ENCODE measurements around the gene C10orf88. TPM values are rescaled to one million over a fixed set of nuclear protein-coding genes. Genes with fewer than 3 reads are reported as not detected.
A peak's percentile ranks its signal among the peaks of the same experiment; 100 is the strongest.

C10orf88 gene
- total and polyA plus RNA-seq, 2 donors from 2014 or later, result 4.3 to 7.6 TPM

- intact Hi-C loops (cut with DNase I), result no loop called here
- H3K27ac ChIP-seq (ENCODE audit: low read depth in 2 of 2, low read length in 2 of 2), result no peak overlapping the region
Observed at GRCh38 chr10:122992031-122992585, 38.1 kb upstream of the C10orf88 start.

DNA sequence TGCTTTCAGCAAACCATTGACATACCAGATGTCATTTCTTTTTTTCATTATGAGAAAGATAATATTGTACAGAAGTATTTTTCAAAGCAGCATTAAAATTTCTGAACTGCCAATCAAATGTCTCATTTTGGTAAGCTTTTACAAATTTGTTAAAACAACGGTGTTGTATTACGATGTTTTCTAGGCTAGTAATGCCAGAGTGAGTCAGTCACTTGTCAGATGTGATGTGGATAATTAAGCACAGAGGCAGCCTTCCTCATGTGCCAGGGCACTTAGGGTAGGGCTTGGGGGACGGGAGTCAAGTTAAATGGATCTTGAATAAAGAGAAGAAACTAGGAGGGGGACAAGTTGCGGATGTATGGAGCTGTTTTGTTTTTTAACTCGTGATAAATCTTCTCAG is 36.3 kb upstream of the C10orf88 start:
- no peak overlapping the region for H3K9ac ChIP-seq (ENCODE audit: low read length in 3 of 3)
- H3K36me3 ChIP-seq (ENCODE audit: control insufficient read depth in 2 of 3, insufficient read depth in 3 of 3, low read length in 3 of 3), result peaks cover 3 to 16% (median 10%) of the 10 kb centered on the region in 3 donors

More at GRCh38 chr10:122992031-122992585, 38.1 kb upstream of the C10orf88 start:
- Histone ChIP-seq H3K9me3 (ENCODE audit: control insufficient read depth in 2 of 3, insufficient read depth in 1 of 3, low read length in 3 of 3) (no peaks in the 10 kb centered on the region), H3K4me3 (ENCODE audit: low read length in 3 of 3) (no peak overlapping the region), H3K4me1 (ENCODE audit: control insufficient read depth in 2 of 3, insufficient read depth in 2 of 3, low read depth in 1 of 3, low read length in 3 of 3) (no peaks in the 10 kb centered on the region), H3K27me3 (ENCODE audit: control insufficient read depth, insufficient read depth, low read length) (no peaks in the 10 kb centered on the region), H3K9ac (ENCODE audit: low read length in 3 of 3) (no peak overlapping the region), H3K36me3 (ENCODE audit: control insufficient read depth in 2 of 3, insufficient read depth in 3 of 3, low read length in 3 of 3) (peaks cover 6 to 21% (median 13%) of the 10 kb centered on the region in 3 donors)
- no peak for DNase-seq
- TF ChIP-seq CTCF (IDR thresholded peaks at IDR 0.05; ENCODE audit: borderline replicate concordance, extremely low read depth, insufficient read depth), result no peak
- FAIRE-seq, result no peak

GRCh38 chr10:122988501-122988900 is 34.5 kb upstream of the C10orf88 start:
- Histone ChIP-seq H3K27ac (ENCODE audit: low read depth in 2 of 2, low read length in 2 of 2) (no peak overlapping the region), H3K9me3 (ENCODE audit: control insufficient read depth in 2 of 3, insufficient read depth in 1 of 3, low read length in 3 of 3) (no peaks in the 10 kb centered on the region), H3K27me3 (ENCODE audit: control insufficient read depth, insufficient read depth, low read length) (no peaks in the 10 kb centered on the region), H3K9ac (ENCODE audit: low read length in 3 of 3) (no peak overlapping the region), H3K4me3 (ENCODE audit: low read length in 3 of 3) (no peak overlapping the region), H3K36me3 (ENCODE audit: control insufficient read depth in 2 of 3, insufficient read depth in 3 of 3, low read length in 3 of 3) (peaks cover 0 to 2% (median 0%) of the 10 kb centered on the region in 3 donors), H3K4me1 (ENCODE audit: control insufficient read depth in 2 of 3, insufficient read depth in 2 of 3, low read depth in 1 of 3, low read length in 3 of 3) (no peaks in the 10 kb centered on the region)
- DNase-seq (no peak), FAIRE-seq (no peak)
- no peak for TF ChIP-seq CTCF (IDR thresholded peaks at IDR 0.05; ENCODE audit: borderline replicate concordance, extremely low read depth, insufficient read depth)
- intact Hi-C loops (cut with DNase I), result no loop called here

More for the DNA sequence above, 36.3 kb upstream of the C10orf88 start:
- no peaks in the 10 kb centered on the region for H3K27me3 ChIP-seq (ENCODE audit: control insufficient read depth, insufficient read depth, low read length)
- intact Hi-C loops (cut with DNase I), result no loop called here
- TF ChIP-seq CTCF (IDR thresholded peaks at IDR 0.05; ENCODE audit: borderline replicate concordance, extremely low read depth, insufficient read depth), result no peak
- H3K4me1 ChIP-seq (ENCODE audit: control insufficient read depth in 2 of 3, insufficient read depth in 2 of 3, low read depth in 1 of 3, low read length in 3 of 3), result no peaks in the 10 kb centered on the region
- H3K4me3 ChIP-seq (ENCODE audit: low read length in 3 of 3), result no peak overlapping the region
- H3K9me3 ChIP-seq (ENCODE audit: control insufficient read depth in 2 of 3, insufficient read depth in 1 of 3, low read length in 3 of 3), result no peaks in the 10 kb centered on the region
- FAIRE-seq, result no peak
- DNase-seq, result peak in 1 of 5 donors; percentile 9
- H3K27ac ChIP-seq (ENCODE audit: low read depth in 2 of 2, low read length in 2 of 2), result no peak overlapping the region

DNA sequence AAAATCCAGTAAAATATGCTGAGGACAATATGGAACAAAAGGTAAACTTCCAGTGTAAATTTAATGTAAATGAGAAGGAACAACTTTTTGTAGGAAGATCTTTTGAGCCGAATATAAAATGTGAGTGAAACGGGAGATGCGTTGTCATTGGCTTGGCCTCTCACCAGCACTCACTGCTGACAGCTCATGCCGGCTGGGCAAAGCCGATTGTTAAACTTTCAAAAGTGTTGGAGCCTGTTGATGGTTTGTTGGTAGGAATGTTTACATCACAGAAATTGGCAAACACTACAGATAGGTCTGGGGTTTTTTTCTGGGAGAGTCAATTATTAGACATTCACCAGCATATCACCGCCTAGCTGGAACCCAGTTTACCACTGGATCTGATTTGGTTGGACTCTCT is 32.3 kb upstream of the C10orf88 start:
- Histone ChIP-seq H3K9me3 (ENCODE audit: control insufficient read depth in 2 of 3, insufficient read depth in 1 of 3, low read length in 3 of 3) (no peaks in the 10 kb centered on the region), H3K4me3 (ENCODE audit: low read length in 3 of 3) (no peak overlapping the region), H3K4me1 (ENCODE audit: control insufficient read depth in 2 of 3, insufficient read depth in 2 of 3, low read depth in 1 of 3, low read length in 3 of 3) (no peaks in the 10 kb centered on the region), H3K27ac (ENCODE audit: low read depth in 2 of 2, low read length in 2 of 2) (no peak overlapping the region), H3K36me3 (ENCODE audit: control insufficient read depth in 2 of 3, insufficient read depth in 3 of 3, low read length in 3 of 3) (no peaks in the 10 kb centered on the region), H3K27me3 (ENCODE audit: control insufficient read depth, insufficient read depth, low read length) (no peaks in the 10 kb centered on the region), H3K9ac (ENCODE audit: low read length in 3 of 3) (no peak overlapping the region)
- FAIRE-seq (no peak), DNase-seq (no peak)
- no peak for TF ChIP-seq CTCF (IDR thresholded peaks at IDR 0.05; ENCODE audit: borderline replicate concordance, extremely low read depth, insufficient read depth)
- intact Hi-C loops (cut with DNase I), result no loop called here
